ENCODE results near the gene CCL11. TPM values are rescaled to one million over a fixed set of nuclear protein-coding genes. Genes with fewer than 3 reads are reported as not detected.

The CCL11 gene
- not detected in 5 replicates for total RNA-seq (2022; extraction: Qiagen RNA extraction)

GRCh38 chr17:34285286-34285792, at the start of gene CCL11:
Gene CCL11 (plus strand): TSS chr17:34285742. CDS start chr17:34285809, 67 bp downstream.

DNA sequence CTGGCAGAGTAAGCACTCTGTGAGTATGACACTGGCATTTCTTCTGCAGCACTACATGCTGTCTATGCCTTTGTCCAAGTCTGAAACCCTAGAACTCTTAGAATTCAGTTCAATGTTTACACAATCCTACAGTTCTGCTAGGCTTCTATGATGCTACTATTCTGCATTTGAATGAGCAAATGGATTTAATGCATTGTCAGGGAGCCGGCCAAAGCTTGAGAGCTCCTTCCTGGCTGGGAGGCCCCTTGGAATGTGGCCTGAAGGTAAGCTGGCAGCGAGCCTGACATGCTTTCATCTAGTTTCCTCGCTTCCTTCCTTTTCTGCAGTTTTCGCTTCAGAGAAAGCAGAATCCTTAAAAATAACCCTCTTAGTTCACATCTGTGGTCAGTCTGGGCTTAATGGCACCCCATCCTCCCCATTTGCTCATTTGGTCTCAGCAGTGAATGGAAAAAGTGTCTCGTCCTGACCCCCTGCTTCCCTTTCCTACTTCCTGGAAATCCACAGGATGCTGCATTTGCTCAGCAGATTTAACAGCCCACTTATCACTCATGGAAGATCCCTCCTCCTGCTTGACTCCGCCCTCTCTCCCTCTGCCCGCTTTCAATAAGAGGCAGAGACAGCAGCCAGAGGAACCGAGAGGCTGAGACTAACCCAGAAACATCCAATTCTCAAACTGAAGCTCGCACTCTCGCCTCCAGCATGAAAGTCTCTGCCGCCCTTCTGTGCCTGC, 30.7 kb upstream of the CCL11 start, which contains the start of gene CCL2:
Gene CCL2 (plus strand): TSS at position 635 of the 730 bp plus-strand sequence. CDS start 65 bp downstream, at position 700.

DNA sequence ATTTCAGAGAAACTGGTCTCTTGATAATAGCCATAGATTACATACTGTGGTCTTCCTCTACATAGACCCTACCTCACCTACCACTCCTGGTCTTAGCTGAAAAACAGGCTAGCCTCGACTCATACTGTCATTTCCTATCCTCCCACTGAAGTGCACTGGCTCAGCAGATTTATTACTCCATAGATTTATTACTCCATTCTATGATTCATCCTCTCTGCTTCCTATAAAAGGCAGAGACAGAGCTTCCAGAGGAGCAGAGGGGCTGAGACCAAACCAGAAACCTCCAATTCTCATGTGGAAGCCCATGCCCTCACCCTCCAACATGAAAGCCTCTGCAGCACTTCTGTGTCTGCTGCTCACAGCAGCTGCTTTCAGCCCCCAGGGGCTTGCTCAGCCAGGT, 15.6 kb upstream of the CCL11 start, which contains the start of gene CCL7:
Gene CCL7 (plus strand): TSS at position 253 of the 400 bp plus-strand sequence. CDS start 70 bp downstream, at position 323.

DNA sequence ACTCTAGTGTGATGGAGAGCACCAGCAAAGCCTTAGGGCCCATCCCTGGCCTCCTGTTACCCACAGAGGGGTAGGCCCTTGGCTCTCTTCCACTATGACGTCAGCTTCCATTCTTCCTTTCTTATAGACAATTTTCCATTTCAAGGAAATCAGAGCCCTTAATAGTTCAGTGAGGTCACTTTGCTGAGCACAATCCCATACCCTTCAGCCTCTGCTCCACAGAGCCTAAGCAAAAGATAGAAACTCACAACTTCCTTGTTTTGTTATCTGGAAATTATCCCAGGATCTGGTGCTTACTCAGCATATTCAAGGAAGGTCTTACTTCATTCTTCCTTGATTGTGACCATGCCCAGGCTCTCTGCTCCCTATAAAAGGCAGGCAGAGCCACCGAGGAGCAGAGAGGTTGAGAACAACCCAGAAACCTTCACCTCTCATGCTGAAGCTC, 33.5 kb downstream of the CCL11 start, which contains the start of gene CCL8:
Gene CCL8 (plus strand): TSS at position 397 of the 445 bp plus-strand sequence. CDS start 67 bp downstream, outside the sequence.

Other genes starting within 250 kb of the CCL11 start
- gene CCL2, start 30.5 kb upstream of the CCL11 start, total RNA-seq (2022; extraction: Qiagen RNA extraction): 8.8 to 14.1 TPM (median 10.2 TPM) in 5 replicates
- gene CCL7, start 15.5 kb upstream of the CCL11 start, total RNA-seq (2022; extraction: Qiagen RNA extraction): 0.34 to 0.38 TPM in 2 of 5 replicates, not detected in the others
- gene CCL8, start 33.7 kb downstream of the CCL11 start, total RNA-seq (2022; extraction: Qiagen RNA extraction): not detected in 5 replicates
- gene CCL13, start 70.7 kb downstream of the CCL11 start, total RNA-seq (2022; extraction: Qiagen RNA extraction): not detected in 5 replicates
- not detected in 5 replicates for gene CCL1, start 77.5 kb downstream of the CCL11 start, total RNA-seq (2022; extraction: Qiagen RNA extraction)